Naive thymus-derived CD4-positive, alpha-beta T cell (primary cell): ENCODE results near the gene GPRC5C. TPM values are rescaled to one million over a fixed set of nuclear protein-coding genes. Genes with fewer than 3 reads are reported as not detected.

Experiments used
- ATAC-seq: fragments of 150-1000 bp; cut with Tn5 transposase; 2 replicates; pipeline ENCODE4 v1.10.0; 2021; ENCODE audit warnings: mild to moderate bottlenecking, moderate library complexity
- CTCF ChIA-PET: fragments of 350-600 bp; sonication (Branson Sonifier 250); formaldehyde crosslinking; loops from one replicate; lab custom pipeline; 2021; ENCODE audit warnings: antibody characterized with exemption; lab: Charles Lee
- POLR2A ChIA-PET: fragments of 350-600 bp; sonication (Branson Sonifier 250); formaldehyde crosslinking; loops from one replicate; lab custom pipeline; 2021; ENCODE audit warnings: antibody characterized with exemption, inconsistent platforms; lab: Charles Lee
- DNase-seq, 9 donors: peaks; one replicate each; pipeline versions ENCODE4 v3.0.0 to v3.0.0-alpha.2; 2020 to 2022; ENCODE audit warnings: mixed read lengths in 1 of 9
- H3K27ac ChIP-seq: one replicate; pipeline ENCODE4 v1.7.0; 2013; ENCODE audit warnings: mild to moderate bottlenecking, low read depth, low read length, moderate library complexity
- H3K27me3 ChIP-seq, 2 donors: one replicate each; pipeline ENCODE4 v1.7.0; 2013; ENCODE audit warnings: low read length in 2 of 2, mild to moderate bottlenecking in 2 of 2, moderate library complexity in 2 of 2; ENCODE audit not compliant: control insufficient read depth in 2 of 2, insufficient read depth in 2 of 2
- H3K36me3 ChIP-seq, 3 experiments: 1 replicate in 2 of 3; 2 replicates in 1 of 3; pipeline ENCODE4 v1.7.0; 2013; ENCODE audit warnings: low read length in 3 of 3, mild to moderate bottlenecking in 3 of 3, moderate library complexity in 1 of 3; ENCODE audit not compliant: insufficient read depth in 3 of 3, control insufficient read depth in 2 of 3
- H3K4me1 ChIP-seq, 2 donors: one replicate each; pipeline ENCODE4 v1.7.0; 2013; ENCODE audit warnings: low read length in 2 of 2, mild to moderate bottlenecking in 2 of 2, moderate library complexity in 1 of 2; ENCODE audit not compliant: control insufficient read depth in 2 of 2, insufficient read depth in 2 of 2
- H3K4me3 ChIP-seq: 2 replicates; pipeline ENCODE4 v1.7.0; 2013; ENCODE audit warnings: mild to moderate bottlenecking, low read length
- H3K9me3 ChIP-seq, 3 experiments: 1 replicate in 2 of 3; 2 replicates in 1 of 3; pipeline ENCODE4 v1.7.0; 2013; ENCODE audit warnings: low read length in 3 of 3; ENCODE audit not compliant: control insufficient read depth in 2 of 3
- H3K27ac Mint-ChIP-seq, 9 donors: one replicate each; pipeline ENCODE4 v1.8.0; 2020 to 2022; ENCODE audit warnings: mixed read lengths in 9 of 9, mild to moderate bottlenecking in 8 of 9, moderate library complexity in 5 of 9, inconsistent platforms in 2 of 9
- H3K27me3 Mint-ChIP-seq, 5 donors: one replicate each; pipeline ENCODE4 v1.8.0; 2021 to 2022; ENCODE audit warnings: mixed read lengths in 5 of 5, mild to moderate bottlenecking in 1 of 5
- H3K36me3 Mint-ChIP-seq, 5 donors: one replicate each; pipeline ENCODE4 v1.8.0; 2020 to 2022; ENCODE audit warnings: mixed read lengths in 5 of 5, mild to moderate bottlenecking in 3 of 5, inconsistent platforms in 1 of 5
- H3K4me1 Mint-ChIP-seq, 7 donors: one replicate each; pipeline ENCODE4 v1.8.0; 2020 to 2022; ENCODE audit warnings: mixed read lengths in 7 of 7, mild to moderate bottlenecking in 3 of 7, inconsistent platforms in 1 of 7
- H3K4me3 Mint-ChIP-seq, 10 donors: one replicate each; pipeline ENCODE4 v1.8.0; 2020 to 2022; ENCODE audit warnings: mild to moderate bottlenecking in 10 of 10, mixed read lengths in 10 of 10, moderate library complexity in 6 of 10, inconsistent platforms in 2 of 10
- H3K9me3 Mint-ChIP-seq, 11 donors: one replicate each; pipeline ENCODE4 v1.8.0; 2020 to 2022; ENCODE audit warnings: mixed read lengths in 11 of 11, mild to moderate bottlenecking in 4 of 11, inconsistent platforms in 1 of 11, moderate library complexity in 1 of 11
- intact Hi-C, 2 donors: fragments of 100-400 bp; cut with micrococcal nuclease; formaldehyde crosslinking; loops; one replicate each; pipeline ENCODE4 v1.15.1; 2023
- polyA plus RNA-seq, 2 donors: library from polyadenylated mRNA; unstranded; fragments of 300-500 nt; fragmentation: Illumina TruSeq; gene quantifications; one replicate each; pipeline ENCODE4 v1.2.3, GENCODE V29; 2021
- total RNA-seq, 6 experiments: library from RNA in 5 of 6; stranded (reverse) in 5 of 6; gene quantifications; 1 replicate in 5 of 6; 2 replicates in 1 of 6; pipeline ENCODE4 v1.2.3 and lab custom pipeline; 2021 to 2026

GPRC5C gene
- total and polyA plus RNA-seq, 7 experiments from 2014 or later: 0.13 to 1.9 (median 0.29) TPM; not detected in 4

GRCh38 chr17:74407384-74407783, 24.5 kb upstream of the GPRC5C start:
- no peak for ATAC-seq
- CTCF ChIA-PET: no interaction called here
- intact Hi-C loops: no loop called here

GRCh38 chr17:74408262-74408661, 23.6 kb upstream of the GPRC5C start:
- CTCF ChIA-PET: interaction anchor here (0.7 kb wide), 1 partner anchor 10 kb away, joined by 3 read pairs; no protein-coding TSS in a partner anchor
- intact Hi-C loops: no loop called here
- no peaks in the 10 kb centered on the region for H3K9me3 ChIP-seq

More at GRCh38 chr17:74407384-74407783, 24.5 kb upstream of the GPRC5C start:
- Mint-ChIP-seq H3K27me3 (peaks cover 0 to 6% (median 3%) of the 10 kb centered on the region in 5 donors), H3K36me3 (peaks cover 0 to 5% (median 0%) of the 10 kb centered on the region in 5 donors), H3K4me3 (no peak overlapping the region), H3K27ac (peak overlapping the region in 1 of 9 donors; percentile 52), H3K9me3 (peaks cover 0 to 5% (median 0%) of the 10 kb centered on the region in 11 donors), H3K4me1 (peaks cover 0 to 2% (median 0%) of the 10 kb centered on the region in 7 donors)
- Histone ChIP-seq H3K27ac (no peak overlapping the region), H3K4me3 (no peak overlapping the region), H3K36me3 (no peaks in the 10 kb centered on the region), H3K4me1 (no peaks in the 10 kb centered on the region), H3K27me3 (no peaks in the 10 kb centered on the region), H3K9me3 (no peaks in the 10 kb centered on the region)
- DNase-seq: no peak
- POLR2A ChIA-PET: no interaction called here

GRCh38 chr17:74408815-74409214, 23.1 kb upstream of the GPRC5C start:
- no peak for DNase-seq
- no peaks in the 10 kb centered on the region for H3K4me1 ChIP-seq
- H3K36me3 Mint-ChIP-seq: peaks cover 0 to 5% (median 0%) of the 10 kb centered on the region in 5 donors
- no peak for ATAC-seq
- no peak overlapping the region for H3K27ac ChIP-seq
- no peak overlapping the region for H3K27ac Mint-ChIP-seq
- H3K4me1 Mint-ChIP-seq: peaks cover 0 to 2% (median 0%) of the 10 kb centered on the region in 7 donors
- H3K9me3 Mint-ChIP-seq: peaks cover 0 to 5% (median 0%) of the 10 kb centered on the region in 11 donors
- no peaks in the 10 kb centered on the region for H3K9me3 ChIP-seq
- CTCF ChIA-PET: no interaction called here
- POLR2A ChIA-PET: no interaction called here
- H3K36me3 ChIP-seq: no peaks in the 10 kb centered on the region
- H3K27me3 Mint-ChIP-seq: peaks cover 0 to 6% (median 3%) of the 10 kb centered on the region in 5 donors
- no peaks in the 10 kb centered on the region for H3K27me3 ChIP-seq
- H3K4me3 Mint-ChIP-seq: no peak overlapping the region
- intact Hi-C loops: no loop called here
- no peak overlapping the region for H3K4me3 ChIP-seq

More at GRCh38 chr17:74408262-74408661, 23.6 kb upstream of the GPRC5C start:
- Histone ChIP-seq H3K27ac (no peak overlapping the region), H3K4me1 (no peaks in the 10 kb centered on the region), H3K27me3 (no peaks in the 10 kb centered on the region), H3K4me3 (no peak overlapping the region), H3K36me3 (no peaks in the 10 kb centered on the region)
- no peak for ATAC-seq
- Mint-ChIP-seq H3K4me1 (peaks cover 0 to 2% (median 0%) of the 10 kb centered on the region in 7 donors), H3K27me3 (peaks cover 0 to 6% (median 3%) of the 10 kb centered on the region in 5 donors), H3K36me3 (peaks cover 0 to 5% (median 0%) of the 10 kb centered on the region in 5 donors), H3K9me3 (peaks cover 0 to 5% (median 0%) of the 10 kb centered on the region in 11 donors), H3K27ac (no peak overlapping the region), H3K4me3 (no peak overlapping the region)
- POLR2A ChIA-PET: no interaction called here
- no peak for DNase-seq

GRCh38 chr17:74410001-74410443, 21.9 kb upstream of the GPRC5C start:
- H3K9me3 ChIP-seq: no peaks in the 10 kb centered on the region
- peaks cover 0 to 6% (median 0%) of the 10 kb centered on the region in 5 donors for H3K27me3 Mint-ChIP-seq
- H3K36me3 ChIP-seq: no peaks in the 10 kb centered on the region
- no peaks in the 10 kb centered on the region for H3K27me3 ChIP-seq
- ATAC-seq (no peak), DNase-seq (no peak)
- no peak overlapping the region for H3K27ac Mint-ChIP-seq
- H3K4me3 Mint-ChIP-seq: no peak overlapping the region
- H3K27ac ChIP-seq: no peak overlapping the region
- ChIA-PET POLR2A (no interaction called here), CTCF (no interaction called here)
- H3K36me3 Mint-ChIP-seq: peaks cover 0 to 5% (median 0%) of the 10 kb centered on the region in 5 donors
- no peaks in the 10 kb centered on the region for H3K4me1 Mint-ChIP-seq
- peaks cover 0 to 5% (median 0%) of the 10 kb centered on the region in 11 donors for H3K9me3 Mint-ChIP-seq
- intact Hi-C loops: no loop called here
- no peaks in the 10 kb centered on the region for H3K4me1 ChIP-seq
- H3K4me3 ChIP-seq: no peak overlapping the region

GRCh38 chr17:74412581-74412980, 19.3 kb upstream of the GPRC5C start:
- Mint-ChIP-seq H3K4me3 (no peak overlapping the region), H3K27me3 (peaks cover 0 to 6% (median 4%) of the 10 kb centered on the region in 5 donors), H3K27ac (no peak overlapping the region), H3K9me3 (peaks cover 0 to 4% (median 0%) of the 10 kb centered on the region in 11 donors), H3K36me3 (peaks cover 0 to 5% (median 0%) of the 10 kb centered on the region in 5 donors), H3K4me1 (no peaks in the 10 kb centered on the region)
- H3K36me3 ChIP-seq: no peaks in the 10 kb centered on the region
- H3K27ac ChIP-seq: no peak overlapping the region
- CTCF ChIA-PET: no interaction called here
- POLR2A ChIA-PET: no interaction called here
- ATAC-seq: no peak
- no peaks in the 10 kb centered on the region for H3K9me3 ChIP-seq
- no peak for DNase-seq
- H3K4me3 ChIP-seq: no peak overlapping the region
- H3K27me3 ChIP-seq: no peaks in the 10 kb centered on the region
- H3K4me1 ChIP-seq: no peaks in the 10 kb centered on the region
- intact Hi-C loops: no loop called here

- ChIA-PET CTCF (interaction anchor here (0.7 kb wide), 1 partner anchor 986 kb away, joined by 3 read pairs; no protein-coding TSS in a partner anchor), POLR2A (no interaction called here)
- no peak for ATAC-seq
- intact Hi-C loops: no loop called here
- Histone ChIP-seq H3K9me3 (no peaks in the 10 kb centered on the region), H3K36me3 (no peaks in the 10 kb centered on the region), H3K27ac (no peak overlapping the region), H3K4me1 (no peaks in the 10 kb centered on the region), H3K4me3 (no peak overlapping the region), H3K27me3 (no peaks in the 10 kb centered on the region)
- no peak for DNase-seq
- no peak overlapping the region for H3K4me3 Mint-ChIP-seq
- no peaks in the 10 kb centered on the region for H3K4me1 Mint-ChIP-seq
- peaks cover 0 to 8% (median 4%) of the 10 kb centered on the region in 5 donors for H3K27me3 Mint-ChIP-seq
- H3K27ac Mint-ChIP-seq: no peak overlapping the region
- peaks cover 0 to 4% (median 0%) of the 10 kb centered on the region in 11 donors for H3K9me3 Mint-ChIP-seq
- H3K36me3 Mint-ChIP-seq: peaks cover 0 to 5% (median 0%) of the 10 kb centered on the region in 5 donors
Observed at GRCh38 chr17:74413491-74413890, 18.4 kb upstream of the GPRC5C start.

- ChIA-PET POLR2A (no interaction called here), CTCF (no interaction called here)
- DNase-seq: no peak
- Histone ChIP-seq H3K4me1 (no peaks in the 10 kb centered on the region), H3K36me3 (no peaks in the 10 kb centered on the region), H3K9me3 (no peaks in the 10 kb centered on the region), H3K27me3 (no peaks in the 10 kb centered on the region), H3K27ac (no peak overlapping the region), H3K4me3 (no peak overlapping the region)
- no peak overlapping the region for H3K27ac Mint-ChIP-seq
- intact Hi-C loops: no loop called here
- no peak overlapping the region for H3K4me3 Mint-ChIP-seq
- H3K9me3 Mint-ChIP-seq: peaks cover 0 to 4% (median 0%) of the 10 kb centered on the region in 11 donors
- H3K36me3 Mint-ChIP-seq: peaks cover 0 to 5% (median 0%) of the 10 kb centered on the region in 5 donors
- H3K27me3 Mint-ChIP-seq: peaks cover 0 to 8% (median 4%) of the 10 kb centered on the region in 5 donors
- ATAC-seq: no peak
- no peaks in the 10 kb centered on the region for H3K4me1 Mint-ChIP-seq
Observed at GRCh38 chr17:74414510-74414909, 17.4 kb upstream of the GPRC5C start.
